CD4-positive, alpha-beta T cell (primary cell): ENCODE data around the gene SLC15A5. TPM values are rescaled to one million over a fixed set of nuclear protein-coding genes. Genes with fewer than 3 reads are reported as not detected.

Experiments used
- ATAC-seq: fragments of 200-7000 bp; cut with Tn5 transposase; one replicate; pipeline ENCODE4 v1.10.0; 2022; ENCODE audit warnings: mild to moderate bottlenecking; ENCODE audit not compliant: poor library complexity
- CTCF ChIA-PET: fragments of 350-600 bp; sonication (Branson Sonifier 250); formaldehyde crosslinking; loops from one replicate; lab custom pipeline; 2021; ENCODE audit warnings: antibody characterized with exemption, inconsistent platforms; lab: Charles Lee
- POLR2A ChIA-PET: fragments of 350-600 bp; sonication (Branson Sonifier 250); formaldehyde crosslinking; loops from one replicate; lab custom pipeline; 2021; ENCODE audit warnings: antibody characterized with exemption, inconsistent platforms; lab: Charles Lee
- DNase-seq, 14 experiments: peaks; one replicate each; pipeline ENCODE4 v3.0.0-alpha.2; 2013 to 2020; ENCODE audit warnings: mixed read lengths in 2 of 14
- H3K27ac ChIP-seq, 2 donors: one replicate each; pipeline versions ENCODE4 v1.5.1 to v1.7.0; 2013; ENCODE audit warnings: low read length in 2 of 2, low read depth in 1 of 2, mild to moderate bottlenecking in 1 of 2
- H3K27me3 ChIP-seq, 2 experiments: 1 replicate in 1 of 2; 2 replicates in 1 of 2; pipeline versions ENCODE4 v1.6.1 to v1.7.0; 2013; ENCODE audit warnings: low read length in 2 of 2, control low read depth in 1 of 2, mild to moderate bottlenecking in 1 of 2, moderate library complexity in 1 of 2; ENCODE audit not compliant: insufficient read depth in 2 of 2, control insufficient read depth in 1 of 2
- H3K36me3 ChIP-seq: one replicate; pipeline ENCODE4 v1.6.1; 2013; ENCODE audit warnings: low read length, control low read depth; ENCODE audit not compliant: insufficient read depth
- H3K4me1 ChIP-seq: one replicate; pipeline ENCODE4 v1.6.1; 2013; ENCODE audit warnings: low read length, control low read depth; ENCODE audit not compliant: insufficient read depth
- H3K4me3 ChIP-seq: one replicate; pipeline ENCODE4 v1.5.1; 2013; ENCODE audit warnings: mild to moderate bottlenecking, low read length, moderate library complexity
- H3K9me3 ChIP-seq, 2 experiments: 1 replicate in 1 of 2; 2 replicates in 1 of 2; pipeline versions ENCODE4 v1.6.1 to v1.7.0; 2013; ENCODE audit warnings: low read length in 2 of 2, mild to moderate bottlenecking in 2 of 2, control low read depth in 1 of 2, moderate library complexity in 1 of 2; ENCODE audit not compliant: control insufficient read depth in 1 of 2, insufficient read depth in 1 of 2
- H3K27ac Mint-ChIP-seq: one replicate; pipeline ENCODE4 v1.8.0; 2020; ENCODE audit warnings: mixed read lengths
- H3K27me3 Mint-ChIP-seq: one replicate; pipeline ENCODE4 v1.8.0; 2021; ENCODE audit warnings: mixed read lengths
- H3K36me3 Mint-ChIP-seq: one replicate; pipeline ENCODE4 v1.8.0; 2021; ENCODE audit warnings: low read depth, mixed read lengths
- H3K4me1 Mint-ChIP-seq: one replicate; pipeline ENCODE4 v1.8.0; 2021; ENCODE audit warnings: low read depth, mixed read lengths
- H3K4me3 Mint-ChIP-seq: one replicate; pipeline ENCODE4 v1.8.0; 2020; ENCODE audit warnings: mild to moderate bottlenecking, mixed read lengths
- H3K9me3 Mint-ChIP-seq: one replicate; pipeline ENCODE4 v1.8.0; 2020; ENCODE audit warnings: mixed read lengths
- CTCF ChIP-seq: fragments of 200-600 bp; IDR thresholded peaks from one replicate; pipeline ENCODE4 v1.8.0; 2022; ENCODE audit warnings: antibody characterized with exemption, mild to moderate bottlenecking
- intact Hi-C, 2 experiments: fragments of 100-400 bp; cut with DNase I in 1 of 2; cut with micrococcal nuclease in 1 of 2; formaldehyde crosslinking; loops; one replicate each; pipeline versions ENCODE4 v1.15.1 to v1.9.0; 2023 to 2025; cut with DNase I, micrococcal nuclease
- total RNA-seq, 174 experiments: library from RNA in 2 of 174; stranded (reverse) in 2 of 174; gene quantifications; one replicate each; pipeline ENCODE4 v1.2.3 and lab custom pipeline; 2021 to 2026

SLC15A5 gene
- total RNA-seq, 2 experiments from 2014 or later = not detected

DNA sequence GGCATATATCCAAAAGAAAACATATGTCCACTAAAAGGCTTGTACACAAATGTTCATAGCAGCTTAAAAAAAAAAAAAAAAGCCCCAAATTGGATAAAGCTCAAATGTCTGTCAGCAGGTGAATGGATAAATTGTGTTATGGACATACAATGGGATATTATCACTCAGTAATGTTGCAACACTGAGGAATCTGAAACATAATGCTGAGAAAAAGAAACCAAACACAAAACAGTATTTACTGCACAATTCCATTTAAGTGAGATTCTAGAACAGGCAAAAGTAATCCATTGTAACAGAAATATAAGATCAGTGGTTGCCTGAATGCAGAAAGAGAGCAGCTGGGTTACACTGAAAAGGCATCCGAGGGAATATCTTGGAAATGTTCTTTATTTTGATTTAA, 117.9 kb downstream of the SLC15A5 start:
- DNase-seq (no peak), ATAC-seq (no peak)
- no peak for TF ChIP-seq CTCF
- H3K27ac ChIP-seq = no peak overlapping the region
- Mint-ChIP-seq H3K4me3 (no peak overlapping the region), H3K9me3 (peaks cover 3% of the 10 kb centered on the region), H3K36me3 (no peaks in the 10 kb centered on the region), H3K27me3 (no peaks in the 10 kb centered on the region), H3K27ac (no peak overlapping the region), H3K4me1 (no peaks in the 10 kb centered on the region)
- no peaks in the 10 kb centered on the region for H3K4me1 ChIP-seq
- H3K27me3 ChIP-seq = no peaks in the 10 kb centered on the region
- CTCF ChIA-PET = no interaction called here
- intact Hi-C loops = no loop called here
- H3K36me3 ChIP-seq = no peaks in the 10 kb centered on the region
- no peak overlapping the region for H3K4me3 ChIP-seq
- no peaks in the 10 kb centered on the region for H3K9me3 ChIP-seq
- POLR2A ChIA-PET = no interaction called here

DNA sequence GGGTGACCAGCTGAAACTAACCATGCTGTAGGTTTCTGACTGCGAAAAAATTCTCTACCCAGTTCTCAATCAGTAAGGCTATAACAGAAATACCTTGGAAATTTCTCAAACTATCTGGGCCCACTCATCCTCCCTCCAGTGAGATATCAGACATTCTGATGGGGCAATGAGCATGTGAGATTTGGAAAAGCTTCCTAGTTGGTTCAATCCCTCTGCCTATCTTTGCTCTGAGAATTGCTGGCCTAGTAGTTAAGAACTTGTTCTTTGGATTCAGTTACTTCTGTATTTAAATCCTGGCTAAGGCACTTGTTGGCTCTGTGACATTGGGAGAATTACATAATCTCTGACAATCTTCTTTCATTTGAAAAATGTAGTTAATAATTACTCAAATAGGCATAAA, 119.4 kb downstream of the SLC15A5 start:
- no peaks in the 10 kb centered on the region for H3K4me1 ChIP-seq
- ATAC-seq (no peak), DNase-seq (no peak)
- Mint-ChIP-seq H3K4me3 (no peak overlapping the region), H3K4me1 (no peaks in the 10 kb centered on the region), H3K36me3 (no peaks in the 10 kb centered on the region), H3K27ac (no peak overlapping the region), H3K9me3 (peaks cover 3% of the 10 kb centered on the region), H3K27me3 (no peaks in the 10 kb centered on the region)
- intact Hi-C loops = no loop called here
- no peaks in the 10 kb centered on the region for H3K9me3 ChIP-seq
- POLR2A ChIA-PET = no interaction called here
- H3K27me3 ChIP-seq = no peaks in the 10 kb centered on the region
- CTCF ChIA-PET = no interaction called here
- no peak overlapping the region for H3K4me3 ChIP-seq
- no peak overlapping the region for H3K27ac ChIP-seq
- no peaks in the 10 kb centered on the region for H3K36me3 ChIP-seq
- no peak for TF ChIP-seq CTCF

DNA sequence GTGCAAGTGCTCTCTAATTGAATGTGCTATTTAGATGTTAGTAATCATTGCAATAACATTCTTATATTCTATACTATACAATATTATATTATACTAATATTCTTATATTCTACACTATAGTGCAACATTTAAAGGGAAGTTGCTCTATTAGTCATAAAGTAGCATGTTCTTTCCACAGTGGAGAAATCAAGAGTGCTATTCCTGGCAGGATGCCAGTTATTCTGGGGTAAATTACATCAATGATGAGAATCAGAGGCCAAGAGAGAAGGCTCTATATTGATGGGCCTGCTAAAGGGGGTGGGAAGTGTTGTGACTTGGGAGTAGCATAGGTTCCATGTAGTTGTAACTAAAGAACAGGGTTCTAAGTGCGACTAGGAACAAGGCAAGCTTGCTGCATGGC, 121.5 kb downstream of the SLC15A5 start:
- no peaks in the 10 kb centered on the region for H3K36me3 ChIP-seq
- TF ChIP-seq CTCF = no peak
- ATAC-seq (no peak), DNase-seq (peak in 2 of 14 experiments; percentile 30 to 41)
- H3K9me3 Mint-ChIP-seq = peaks cover 3% of the 10 kb centered on the region
- H3K4me1 ChIP-seq = no peaks in the 10 kb centered on the region
- H3K36me3 Mint-ChIP-seq = no peaks in the 10 kb centered on the region
- no peak overlapping the region for H3K4me3 ChIP-seq
- no peaks in the 10 kb centered on the region for H3K27me3 ChIP-seq
- POLR2A ChIA-PET = no interaction called here
- no peaks in the 10 kb centered on the region for H3K9me3 ChIP-seq
- CTCF ChIA-PET = no interaction called here
- no peaks in the 10 kb centered on the region for H3K27me3 Mint-ChIP-seq
- H3K4me1 Mint-ChIP-seq = no peaks in the 10 kb centered on the region
- H3K4me3 Mint-ChIP-seq = no peak overlapping the region
- H3K27ac Mint-ChIP-seq = no peak overlapping the region
- no peak overlapping the region for H3K27ac ChIP-seq
- intact Hi-C loops = no loop called here
